ENCODE results near the gene PTPRG. TPM values are rescaled to one million over a fixed set of nuclear protein-coding genes. Genes with fewer than 3 reads are reported as not detected.

Gene PTPRG
- total RNA-seq, 4 donors from 2014 or later: 21.1 to 54.2 (median 30.6) TPM

GRCh38 chr3:62143843-62144450, 582.6 kb downstream of the PTPRG start:
- intact Hi-C loops (cut with DNase I; ENCODE audit: low total_unique reads) (no loop called here), in situ Hi-C loops (cut with MboI; ENCODE audit: low sequenced_read_pairs in 4 of 4) (no loop called here)
- Histone ChIP-seq H3K27me3 (no peaks in the 10 kb centered on the region), H3K4me1 (peaks cover 0 to 15% of the 10 kb centered on the region in 2 donors), H3K4me3 (no peak overlapping the region), H3K27ac (peak overlapping the region in 3 of 4 donors; percentile 14 to 38 (median 16)), H3K9me3 (no peaks in the 10 kb centered on the region), H3K36me3 (peaks cover 0 to 8% of the 10 kb centered on the region in 2 donors)
- TF ChIP-seq CTCF (IDR thresholded peaks at IDR 0.05 in 4 of 5, conservative IDR thresholded peaks at IDR 0.05 in 1 of 5) (no peak), POLR2A (IDR thresholded peaks at IDR 0.05) (no peak)
- no peak for DNase-seq
- no peak for ATAC-seq

GRCh38 chr3:62144482-62144881, 583.1 kb downstream of the PTPRG start:
- Histone ChIP-seq H3K36me3 (peaks cover 0 to 8% of the 10 kb centered on the region in 2 donors), H3K4me3 (no peak overlapping the region), H3K27me3 (no peaks in the 10 kb centered on the region), H3K27ac (peak overlapping the region in 3 of 4 donors; percentile 30 to 58 (median 36)), H3K9me3 (no peaks in the 10 kb centered on the region), H3K4me1 (peaks cover 0 to 17% of the 10 kb centered on the region in 2 donors)
- in situ Hi-C loops (cut with MboI; ENCODE audit: low sequenced_read_pairs in 4 of 4) (no loop called here), intact Hi-C loops (cut with DNase I; ENCODE audit: low total_unique reads) (no loop called here)
- no peak for TF ChIP-seq CTCF (IDR thresholded peaks at IDR 0.05 in 4 of 5, conservative IDR thresholded peaks at IDR 0.05 in 1 of 5)
- TF ChIP-seq POLR2A (IDR thresholded peaks at IDR 0.05): no peak
- ATAC-seq (peak in 1 of 2 donors; percentile 20), DNase-seq (no peak)

- TF ChIP-seq POLR2A (IDR thresholded peaks at IDR 0.05) (no peak), CTCF (IDR thresholded peaks at IDR 0.05 in 4 of 5, conservative IDR thresholded peaks at IDR 0.05 in 1 of 5) (no peak)
- DNase-seq (no peak), ATAC-seq (no peak)
- peaks cover 0 to 8% of the 10 kb centered on the region in 2 donors for H3K36me3 ChIP-seq
- H3K9me3 ChIP-seq: no peaks in the 10 kb centered on the region
- H3K27ac ChIP-seq: peak overlapping the region in 3 of 4 donors; percentile 30 to 58 (median 36)
- H3K27me3 ChIP-seq: no peaks in the 10 kb centered on the region
- in situ Hi-C loops (cut with MboI; ENCODE audit: low sequenced_read_pairs in 4 of 4) (no loop called here), intact Hi-C loops (cut with DNase I; ENCODE audit: low total_unique reads) (no loop called here)
- H3K4me3 ChIP-seq: no peak overlapping the region
- peaks cover 0 to 23% of the 10 kb centered on the region in 2 donors for H3K4me1 ChIP-seq
Observed at GRCh38 chr3:62145086-62145757, 583.9 kb downstream of the PTPRG start.

- TF ChIP-seq CTCF (IDR thresholded peaks at IDR 0.05 in 4 of 5, conservative IDR thresholded peaks at IDR 0.05 in 1 of 5) (no peak), POLR2A (IDR thresholded peaks at IDR 0.05) (no peak)
- Histone ChIP-seq H3K27me3 (no peaks in the 10 kb centered on the region), H3K27ac (peak overlapping the region; percentile 60 to 84 (median 80)), H3K9me3 (no peaks in the 10 kb centered on the region), H3K4me3 (peak overlapping the region; percentile 26 to 57 (median 33)), H3K36me3 (peaks cover 0 to 8% of the 10 kb centered on the region in 2 donors), H3K4me1 (peaks cover 8 to 17% of the 10 kb centered on the region in 2 donors)
- ATAC-seq (peak; percentile 15 to 25), DNase-seq (no peak)
- in situ Hi-C loops (cut with MboI; ENCODE audit: low sequenced_read_pairs in 4 of 4) (no loop called here), intact Hi-C loops (cut with DNase I; ENCODE audit: low total_unique reads) (no loop called here)
Observed at GRCh38 chr3:62149539-62149938, 588.2 kb downstream of the PTPRG start.
